NT2/D1 (cell line): ENCODE measurements around the gene TTYH2.

ENCODE experiments used
- DNase-seq: peaks from one replicate; pipeline ENCODE4 v3.0.0-alpha.2; 2011; ENCODE audit warnings: low read depth, low spot score
- H3K27me3 ChIP-seq: 2 replicates; pipeline ENCODE4 v1.6.0; 2011; ENCODE audit warnings: mild to moderate bottlenecking; ENCODE audit not compliant: insufficient read length, insufficient read depth
- H3K36me3 ChIP-seq: 2 replicates; pipeline ENCODE4 v1.6.1; 2011; ENCODE audit warnings: mild to moderate bottlenecking, low read length, mixed read lengths; ENCODE audit not compliant: insufficient read depth, insufficient read length
- H3K4me1 ChIP-seq: 2 replicates; pipeline ENCODE4 v1.5.1; 2011; ENCODE audit not compliant: insufficient read depth, insufficient read length
- H3K4me3 ChIP-seq: 2 replicates; pipeline ENCODE4 v1.5.1; 2011; ENCODE audit warnings: low read depth; ENCODE audit not compliant: insufficient read length
- H3K9ac ChIP-seq: 2 replicates; pipeline ENCODE4 v1.6.0; 2011; ENCODE audit warnings: low read depth; ENCODE audit not compliant: insufficient read length
- H3K9me3 ChIP-seq: 2 replicates; pipeline ENCODE4 v1.5.1; 2011; ENCODE audit warnings: mild to moderate bottlenecking, low read length; ENCODE audit not compliant: insufficient read depth
- SUZ12 ChIP-seq: IDR thresholded peaks from 2 replicates; pipeline ENCODE4 v1.6.1; 2011; ENCODE audit not compliant: insufficient read length, insufficient read depth; ENCODE audit errors: extremely low read depth
- YY1 ChIP-seq: IDR thresholded peaks from 2 replicates; pipeline ENCODE4 v1.6.1; 2011; ENCODE audit not compliant: insufficient read length, insufficient read depth
- ZNF274 ChIP-seq: IDR thresholded peaks from 2 replicates; pipeline ENCODE4 v1.6.1; 2011; ENCODE audit warnings: mild to moderate bottlenecking, low read depth, low read length

Gene TTYH2

GRCh38 chr17:74197801-74198200 is 15.6 kb upstream of the TTYH2 start:
- TF ChIP-seq ZNF274, result no peak
- no peak for TF ChIP-seq YY1
- TF ChIP-seq SUZ12, result no peak
- no peaks in the 10 kb centered on the region for H3K9me3 ChIP-seq

GRCh38 chr17:74198694-74199093 is 14.7 kb upstream of the TTYH2 start:
- Histone ChIP-seq H3K4me3 (no peak overlapping the region), H3K9me3 (no peaks in the 10 kb centered on the region), H3K9ac (no peak overlapping the region), H3K36me3 (no peaks in the 10 kb centered on the region), H3K4me1 (peaks cover 9% of the 10 kb centered on the region), H3K27me3 (peaks cover 33% of the 10 kb centered on the region)
- DNase-seq, result no peak
- TF ChIP-seq ZNF274 (no peak), YY1 (no peak), SUZ12 (no peak)

More at GRCh38 chr17:74197801-74198200, 15.6 kb upstream of the TTYH2 start:
- no peak for DNase-seq
- Histone ChIP-seq H3K4me1 (peaks cover 13% of the 10 kb centered on the region), H3K27me3 (peaks cover 35% of the 10 kb centered on the region), H3K36me3 (no peaks in the 10 kb centered on the region), H3K4me3 (no peak overlapping the region), H3K9ac (no peak overlapping the region)

GRCh38 chr17:74199306-74200092 is 13.9 kb upstream of the TTYH2 start:
- DNase-seq, result no peak
- peaks cover 33% of the 10 kb centered on the region for H3K27me3 ChIP-seq

GRCh38 chr17:74200112-74200511 is 13.3 kb upstream of the TTYH2 start:
- no peak for DNase-seq
- TF ChIP-seq ZNF274, result no peak
- no peak for TF ChIP-seq SUZ12
- TF ChIP-seq YY1, result no peak
- peaks cover 14% of the 10 kb centered on the region for H3K36me3 ChIP-seq
- no peak overlapping the region for H3K4me3 ChIP-seq
- no peaks in the 10 kb centered on the region for H3K9me3 ChIP-seq
- peaks cover 33% of the 10 kb centered on the region for H3K27me3 ChIP-seq
- H3K4me1 ChIP-seq, result peaks cover 6% of the 10 kb centered on the region
- H3K9ac ChIP-seq, result no peak overlapping the region

More at GRCh38 chr17:74199306-74200092, 13.9 kb upstream of the TTYH2 start:
- H3K9me3 ChIP-seq, result no peaks in the 10 kb centered on the region
- H3K36me3 ChIP-seq, result peaks cover 8% of the 10 kb centered on the region
- no peak overlapping the region for H3K4me3 ChIP-seq
- H3K4me1 ChIP-seq, result peaks cover 6% of the 10 kb centered on the region
- peak overlapping the region; percentile 33 for H3K9ac ChIP-seq
- TF ChIP-seq YY1 (no peak), SUZ12 (no peak)

- DNase-seq, result no peak
- Histone ChIP-seq H3K4me1 (peaks cover 6% of the 10 kb centered on the region), H3K9ac (no peak overlapping the region), H3K9me3 (no peaks in the 10 kb centered on the region), H3K36me3 (peaks cover 25% of the 10 kb centered on the region), H3K4me3 (no peak overlapping the region), H3K27me3 (peaks cover 33% of the 10 kb centered on the region)
- TF ChIP-seq ZNF274 (no peak), SUZ12 (no peak), YY1 (no peak)
Measured at GRCh38 chr17:74201250-74201649, 12.1 kb upstream of the TTYH2 start.

- no peak for DNase-seq
- H3K27me3 ChIP-seq, result peaks cover 33% of the 10 kb centered on the region
- no peak for TF ChIP-seq ZNF274
- TF ChIP-seq YY1, result no peak
- no peak for TF ChIP-seq SUZ12
- no peak overlapping the region for H3K9ac ChIP-seq
- no peaks in the 10 kb centered on the region for H3K9me3 ChIP-seq
- peaks cover 31% of the 10 kb centered on the region for H3K36me3 ChIP-seq
- no peak overlapping the region for H3K4me3 ChIP-seq
- H3K4me1 ChIP-seq, result peaks cover 6% of the 10 kb centered on the region
Measured at GRCh38 chr17:74201948-74202347, 11.4 kb upstream of the TTYH2 start.

GRCh38 chr17:74202938-74203337 is 10.4 kb upstream of the TTYH2 start:
- Histone ChIP-seq H3K9ac (no peak overlapping the region), H3K4me3 (no peak overlapping the region), H3K36me3 (peaks cover 41% of the 10 kb centered on the region), H3K9me3 (no peaks in the 10 kb centered on the region), H3K4me1 (peaks cover 9% of the 10 kb centered on the region), H3K27me3 (peaks cover 33% of the 10 kb centered on the region)
- DNase-seq, result no peak
- no peak for TF ChIP-seq SUZ12
- TF ChIP-seq ZNF274, result no peak
- TF ChIP-seq YY1, result no peak
